ENCODE measurements around the gene FAM210B.
A peak's percentile ranks its signal among the peaks of the same experiment; 100 is the strongest.
"Not testable (repeated sequence)": the region's sequence is repeated elsewhere in the genome, so short reads cannot be mapped to it uniquely, and the experiment has no call there.

FAM210B gene

GRCh38 chr20:56358600-56359211 is at the start of gene FAM210B:
TSS of gene FAM210B (plus strand) at chr20:56358974. CDS start at chr20:56359006, 32 bp downstream.
- peak; percentile 90 for DNase-seq

GRCh38 chr20:56316051-56316450 is 42.7 kb upstream of the FAM210B start:
- no peak for DNase-seq

GRCh38 chr20:56316483-56316882 is 42.3 kb upstream of the FAM210B start:
- DNase-seq, result no peak

- DNase-seq, result no peak
These were observed 36.1 kb upstream of the FAM210B start for GRCh38 chr20:56322681-56323080.

- DNase-seq, result no peak
These were observed 35.6 kb upstream of the FAM210B start for GRCh38 chr20:56323206-56323605.

- no peak for DNase-seq
These were observed 35.1 kb upstream of the FAM210B start for GRCh38 chr20:56323656-56324055.

GRCh38 chr20:56324806-56325205 is 34.0 kb upstream of the FAM210B start:
- no peak for DNase-seq

GRCh38 chr20:56328861-56329260 is 29.9 kb upstream of the FAM210B start:
- no peak for DNase-seq

GRCh38 chr20:56336709-56337108 is 22.1 kb upstream of the FAM210B start:
- not testable (repeated sequence) for DNase-seq

GRCh38 chr20:56342783-56343182 is 16.0 kb upstream of the FAM210B start:
- DNase-seq, result no peak

GRCh38 chr20:56343861-56344381 is 14.9 kb upstream of the FAM210B start:
- peak; percentile 68 for DNase-seq

GRCh38 chr20:56345911-56346310 is 12.9 kb upstream of the FAM210B start:
- DNase-seq, result no peak

- no peak for DNase-seq
These were observed 11.0 kb upstream of the FAM210B start for GRCh38 chr20:56347628-56348304.

GRCh38 chr20:56348305-56348693 is 10.5 kb upstream of the FAM210B start:
- DNase-seq, result no peak

GRCh38 chr20:56348746-56349145 is 10.0 kb upstream of the FAM210B start:
- no peak for DNase-seq

GRCh38 chr20:56350842-56351241 is 7.9 kb upstream of the FAM210B start:
- DNase-seq, result no peak

GRCh38 chr20:56352345-56353055 is 6.3 kb upstream of the FAM210B start:
- no peak for DNase-seq

GRCh38 chr20:56353356-56353755 is 5.4 kb upstream of the FAM210B start:
- no peak for DNase-seq

- DNase-seq, result no peak
These were observed 704 bp upstream of the FAM210B start for GRCh38 chr20:56358070-56358469.

GRCh38 chr20:56359212-56360132 is 698 bp downstream of the FAM210B start:
- DNase-seq, result no peak

- no peak for DNase-seq
These were observed 1.5 kb downstream of the FAM210B start for GRCh38 chr20:56360133-56360907.

- DNase-seq, result no peak
These were observed 2.1 kb downstream of the FAM210B start for GRCh38 chr20:56360908-56361205.

Measured in activated CD8-positive, alpha-beta memory T cell treated with anti-CD3 and anti-CD28 coated beads for 24 hours (primary cell).